IMR-90 (cell line): ENCODE measurements around the gene ZGLP1. TPM values are rescaled to one million over a fixed set of nuclear protein-coding genes. Genes with fewer than 3 reads are reported as not detected.

Source experiments
- ATAC-seq: fragments of 200-7000 bp; cut with Tn5 transposase; 2 replicates; pipeline ENCODE4 v1.9.1; 2020; ENCODE audit warnings: low read depth, mild to moderate bottlenecking, moderate library complexity
- BruUV-seq: library from RNA; stranded (reverse); fragments of 400-500 nt; replicated peaks from 2 replicates; lab custom pipeline; 2021; lab: Mats Ljungman, UMichigan
- CTCF ChIA-PET: fragments of 300-600 bp; formaldehyde crosslinking; extraction: SDS; loops from one replicate; lab custom pipeline; 2021; ENCODE audit warnings: antibody characterized with exemption; lab: Yijun Ruan, JAX
- POLR2A ChIA-PET: fragments of 300-600 bp; sonication (Branson Sonifier 250); formaldehyde crosslinking; loops from one replicate; lab custom pipeline; 2022; ENCODE audit warnings: antibody characterized with exemption; ENCODE audit not compliant: unreplicated experiment; lab: Charles Lee
- DNase-seq: peaks from one replicate; pipeline ENCODE4 v3.0.0; 2013
- H2AFZ ChIP-seq: replicated peaks from 2 replicates; pipeline ENCODE3; 2013; ENCODE audit warnings: low read length, mild to moderate bottlenecking; ENCODE audit not compliant: poor library complexity
- H2AK5ac ChIP-seq: 2 replicates; pipeline ENCODE4 v1.6.1; 2013; ENCODE audit warnings: low read depth, low read length, inconsistent platforms
- H2AK9ac ChIP-seq: replicated peaks from 2 replicates; pipeline ENCODE3; 2013; ENCODE audit warnings: mild to moderate bottlenecking, low read depth, low read length, moderate library complexity; ENCODE audit not compliant: poor library complexity
- H2BK120ac ChIP-seq: 2 replicates; pipeline ENCODE4 v1.6.1; 2013; ENCODE audit warnings: low read depth, low read length, inconsistent platforms
- H2BK15ac ChIP-seq: 3 replicates; pipeline ENCODE4 v1.6.1; 2013; ENCODE audit warnings: low read depth, low read length, inconsistent platforms
- H2BK20ac ChIP-seq: 2 replicates; pipeline ENCODE4 v1.6.1; 2013; ENCODE audit warnings: low read depth, mild to moderate bottlenecking, inconsistent platforms, low read length, moderate library complexity
- H2BK5ac ChIP-seq: 2 replicates; pipeline ENCODE4 v1.6.1; 2013; ENCODE audit warnings: mild to moderate bottlenecking, low read depth, low read length, inconsistent platforms; ENCODE audit not compliant: poor library complexity, severe bottlenecking
- H3K14ac ChIP-seq: replicated peaks from 2 replicates; pipeline ENCODE4 v1.6.1; 2013; ENCODE audit warnings: low read depth, low read length, inconsistent platforms
- H3K18ac ChIP-seq: 2 replicates; pipeline ENCODE4 v1.6.1; 2013; ENCODE audit warnings: low read depth, low read length, control low read depth
- H3K23ac ChIP-seq: 2 replicates; pipeline ENCODE4 v1.6.1; 2013; ENCODE audit warnings: low read depth, low read length, inconsistent platforms
- H3K27ac ChIP-seq: 2 replicates; pipeline ENCODE4 v1.5.1; 2013; ENCODE audit warnings: mild to moderate bottlenecking, control low read depth, low read length; ENCODE audit not compliant: insufficient read depth
- H3K27me3 ChIP-seq: 2 replicates; pipeline ENCODE4 v1.6.1; 2013; ENCODE audit warnings: low read length; ENCODE audit not compliant: control insufficient read depth, insufficient read depth
- H3K36me3 ChIP-seq: 2 replicates; pipeline ENCODE4 v1.6.1; 2013; ENCODE audit warnings: low read length, mixed read lengths; ENCODE audit not compliant: control insufficient read depth, insufficient read depth
- H3K4ac ChIP-seq: 2 replicates; pipeline ENCODE4 v1.6.1; 2013; ENCODE audit warnings: low read depth, low read length, inconsistent platforms
- H3K4me1 ChIP-seq: 2 replicates; pipeline ENCODE4 v1.6.1; 2013; ENCODE audit warnings: low read length, mixed read lengths; ENCODE audit not compliant: control insufficient read depth, insufficient read depth
- H3K4me2 ChIP-seq: 2 replicates; pipeline ENCODE4 v1.6.1; 2013; ENCODE audit warnings: low read depth, mild to moderate bottlenecking, control low read depth, low read length, moderate library complexity
- H3K4me3 ChIP-seq: 2 replicates; pipeline ENCODE4 v1.5.1; 2013; ENCODE audit warnings: low read depth, mild to moderate bottlenecking, control low read depth, low read length, moderate library complexity; ENCODE audit not compliant: insufficient read depth
- H3K56ac ChIP-seq: 2 replicates; pipeline ENCODE4 v1.6.1; 2013; ENCODE audit warnings: low read length, inconsistent platforms; ENCODE audit not compliant: insufficient read depth; ENCODE audit errors: extremely low read depth
- H3K79me1 ChIP-seq, 2 experiments: 2 replicates each; pipeline ENCODE4 v1.6.1; 2013; ENCODE audit warnings: low read length in 2 of 2, inconsistent platforms in 1 of 2, low read depth in 1 of 2
- H3K9ac ChIP-seq: 2 replicates; pipeline ENCODE4 v1.6.1; 2013; ENCODE audit warnings: low read depth, low read length, control low read depth
- H3K9me1 ChIP-seq: 2 replicates; pipeline ENCODE4 v1.6.1; 2013; ENCODE audit warnings: low read length, inconsistent platforms; ENCODE audit not compliant: insufficient read depth
- H3K9me3 ChIP-seq: 2 replicates; pipeline ENCODE4 v1.6.1; 2013; ENCODE audit warnings: low read length; ENCODE audit not compliant: control insufficient read depth, insufficient read depth
- H4K20me1 ChIP-seq: 2 replicates; pipeline ENCODE4 v1.6.1; 2013; ENCODE audit warnings: low read length, inconsistent platforms; ENCODE audit not compliant: insufficient read depth
- H4K5ac ChIP-seq: 2 replicates; pipeline ENCODE4 v1.6.1; 2013; ENCODE audit warnings: mild to moderate bottlenecking, low read depth, low read length, control low read depth
- H4K8ac ChIP-seq, 2 experiments: 2 replicates each; pipeline ENCODE4 v1.6.1; 2013; ENCODE audit warnings: low read depth in 2 of 2, low read length in 2 of 2, control low read depth in 1 of 2, inconsistent platforms in 1 of 2
- H4K91ac ChIP-seq: 2 replicates; pipeline ENCODE4 v1.6.1; 2013; ENCODE audit warnings: low read depth, low read length, inconsistent platforms; ENCODE audit not compliant: insufficient read depth
- BHLHE40 ChIP-seq: fragments of 150-350 bp; IDR thresholded peaks from 2 replicates; pipeline ENCODE4 v1.6.1; 2016; ENCODE audit warnings: mild to moderate bottlenecking, low read depth, low read length
- CEBPB ChIP-seq: IDR thresholded peaks from 2 replicates; pipeline ENCODE4 v1.6.1; 2012; ENCODE audit warnings: low read depth, low read length, improper control_type of control experiment
- CHD1 ChIP-seq: IDR thresholded peaks from 2 replicates; pipeline ENCODE4 v1.6.1; 2012; ENCODE audit warnings: low read depth, low read length, improper control_type of control experiment
- ELK1 ChIP-seq: fragments of 150-350 bp; IDR thresholded peaks from 2 replicates; pipeline ENCODE4 v1.6.1; 2016; ENCODE audit warnings: low read depth, mild to moderate bottlenecking, low read length, moderate library complexity, borderline replicate concordance
- FOS ChIP-seq: fragments of 150-350 bp; IDR thresholded peaks from 2 replicates; pipeline ENCODE4 v1.6.1; 2016; ENCODE audit warnings: low read depth, low read length
- MAFK ChIP-seq: IDR thresholded peaks from 2 replicates; pipeline ENCODE4 v1.6.1; 2012; ENCODE audit warnings: low read depth, low read length, improper control_type of control experiment
- MAZ ChIP-seq: IDR thresholded peaks from 2 replicates; pipeline ENCODE4 v1.6.1; 2012; ENCODE audit warnings: low read depth, mild to moderate bottlenecking, low read length, improper control_type of control experiment, moderate library complexity, borderline replicate concordance
- MXI1 ChIP-seq: IDR thresholded peaks from 2 replicates; pipeline ENCODE4 v1.6.1; 2012; ENCODE audit warnings: low read depth, mild to moderate bottlenecking, low read length, moderate library complexity, borderline replicate concordance
- NFE2L2 ChIP-seq: fragments of 150-350 bp; IDR thresholded peaks from 2 replicates; pipeline ENCODE4 v1.6.1; 2016; ENCODE audit warnings: low read depth, mild to moderate bottlenecking, low read length
- POLR2A ChIP-seq: IDR thresholded peaks from 2 replicates; pipeline ENCODE4 v1.6.1; 2012; ENCODE audit warnings: mild to moderate bottlenecking, low read depth, low read length
- RAD21 ChIP-seq: IDR thresholded peaks from 2 replicates; pipeline ENCODE4 v1.6.1; 2012; ENCODE audit warnings: low read length, improper control_type of control experiment
- RCOR1 ChIP-seq: IDR thresholded peaks from 2 replicates; pipeline ENCODE4 v1.6.1; 2012; ENCODE audit warnings: mild to moderate bottlenecking, low read length, improper control_type of control experiment; ENCODE audit not compliant: insufficient replicate concordance
- RFX5 ChIP-seq: IDR thresholded peaks from 2 replicates; pipeline ENCODE4 v1.8.0; 2012; ENCODE audit warnings: low read depth, mild to moderate bottlenecking, low read length, moderate library complexity
- SMC3 ChIP-seq: fragments of 150-350 bp; IDR thresholded peaks from 2 replicates; pipeline ENCODE4 v1.6.1; 2016; ENCODE audit warnings: low read depth, mild to moderate bottlenecking, antibody characterized with exemption, low read length, moderate library complexity
- WGBS, 2 experiments: methylation state at CpG; one replicate each; pipeline versions ENCODE4 v1.1.5 to v1.1.7; 2013; ENCODE audit warnings: missing lambda C conversion rate in 2 of 2; ENCODE audit not compliant: insufficient read length in 1 of 2; ENCODE audit errors: extremely low coverage in 2 of 2; 5-methylcytosine and 5-hydroxymethylcytosine counted together
- dilution Hi-C: fragments of 300-500 bp; cut with HindIII; formaldehyde crosslinking; loops from one replicate; pipeline ENCODE4 v1.14.3; 2018; ENCODE audit warnings: low sequenced_read_pairs; ENCODE audit not compliant: unreplicated experiment
- in situ Hi-C: fragments of 300-500 bp; cut with MboI; formaldehyde crosslinking; loops from 3 replicates; pipeline ENCODE4 v1.14.3; 2019; ENCODE audit warnings: low sequenced_read_pairs, inconsistent platforms, mixed read lengths
- intact Hi-C: fragments of 100-400 bp; cut with micrococcal nuclease; formaldehyde crosslinking; loops from 2 replicates; pipeline ENCODE4 v1.10.0; 2022
- polyA plus RNA-seq, 3 experiments: library from polyadenylated mRNA; depleted of rRNA; stranded (reverse); fragments of >200 nt; gene quantifications; 2 replicates each; pipeline ENCODE4 v1.2.3, GENCODE V29; 2012; ENCODE audit warnings: low replicate concordance in 1 of 3
- total RNA-seq: library from RNA; depleted of rRNA; stranded (reverse); fragments of >200 nt; gene quantifications from 2 replicates; pipeline ENCODE4 v1.2.3, GENCODE V29; 2012
- TF ChIP-seq, protein P1 (sequence below): fragments of 150-350 bp; IDR thresholded peaks from 2 replicates; pipeline ENCODE4 v1.6.1; 2017; ENCODE audit warnings: mild to moderate bottlenecking, antibody characterized with exemption, low read length, low read depth
- TF ChIP-seq, protein P2 (sequence below): conservative IDR thresholded peaks from 2 replicates; pipeline ENCODE4 v1.5.1; 2012; ENCODE audit warnings: mild to moderate bottlenecking, low read depth, low read length, improper control_type of control experiment

ZGLP1 gene
- total and polyA plus RNA-seq, 2 of the 4 experiments (the other 2 are of a cell fraction): 0.54 to 3.1 TPM

DNA sequence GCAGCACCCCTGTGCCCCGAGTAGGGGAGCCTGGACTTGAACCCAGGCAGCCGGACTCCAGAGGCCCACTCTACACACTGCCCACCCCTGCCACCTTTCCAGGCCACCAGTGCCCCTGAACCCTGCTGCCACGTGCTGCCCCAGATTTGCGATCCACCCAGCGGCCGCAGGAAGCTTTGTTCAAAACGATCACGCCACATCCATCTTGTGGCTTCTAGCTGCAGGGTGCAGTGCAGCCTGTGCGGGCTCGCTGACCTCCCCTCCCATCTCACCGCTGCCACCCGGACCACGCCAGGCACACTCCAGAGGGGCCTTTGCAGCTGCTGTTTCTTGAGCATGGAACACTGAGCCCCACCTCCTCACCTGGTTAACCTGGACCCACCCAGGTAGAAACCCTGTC is 19.9 kb upstream of the ZGLP1 start:
- no peak overlapping the region for H3K27ac ChIP-seq
- no peak overlapping the region for H2AFZ ChIP-seq
- no peak overlapping the region for H2BK5ac ChIP-seq
- H3K4me2 ChIP-seq: no peak overlapping the region
- H2AK9ac ChIP-seq: no peak overlapping the region
- H3K9me3 ChIP-seq: no peaks in the 10 kb centered on the region
- H3K79me1 ChIP-seq: peaks cover 25 to 61% of the 10 kb centered on the region in 2 experiments
- no peak for TF ChIP-seq RCOR1
- TF ChIP-seq MXI1: no peak
- no peak for TF ChIP-seq CEBPB
- no peak for TF ChIP-seq BHLHE40
- TF ChIP-seq FOS: no peak
- TF ChIP-seq MAZ: no peak
- TF ChIP-seq, protein P1, sequence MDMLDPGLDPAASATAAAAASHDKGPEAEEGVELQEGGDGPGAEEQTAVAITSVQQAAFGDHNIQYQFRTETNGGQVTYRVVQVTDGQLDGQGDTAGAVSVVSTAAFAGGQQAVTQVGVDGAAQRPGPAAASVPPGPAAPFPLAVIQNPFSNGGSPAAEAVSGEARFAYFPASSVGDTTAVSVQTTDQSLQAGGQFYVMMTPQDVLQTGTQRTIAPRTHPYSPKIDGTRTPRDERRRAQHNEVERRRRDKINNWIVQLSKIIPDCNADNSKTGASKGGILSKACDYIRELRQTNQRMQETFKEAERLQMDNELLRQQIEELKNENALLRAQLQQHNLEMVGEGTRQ: no peak
- TF ChIP-seq SMC3: no peak
- TF ChIP-seq CHD1: no peak
- TF ChIP-seq ELK1: no peak
- no peak for TF ChIP-seq RAD21
- no peak for TF ChIP-seq POLR2A
- TF ChIP-seq, protein P2, sequence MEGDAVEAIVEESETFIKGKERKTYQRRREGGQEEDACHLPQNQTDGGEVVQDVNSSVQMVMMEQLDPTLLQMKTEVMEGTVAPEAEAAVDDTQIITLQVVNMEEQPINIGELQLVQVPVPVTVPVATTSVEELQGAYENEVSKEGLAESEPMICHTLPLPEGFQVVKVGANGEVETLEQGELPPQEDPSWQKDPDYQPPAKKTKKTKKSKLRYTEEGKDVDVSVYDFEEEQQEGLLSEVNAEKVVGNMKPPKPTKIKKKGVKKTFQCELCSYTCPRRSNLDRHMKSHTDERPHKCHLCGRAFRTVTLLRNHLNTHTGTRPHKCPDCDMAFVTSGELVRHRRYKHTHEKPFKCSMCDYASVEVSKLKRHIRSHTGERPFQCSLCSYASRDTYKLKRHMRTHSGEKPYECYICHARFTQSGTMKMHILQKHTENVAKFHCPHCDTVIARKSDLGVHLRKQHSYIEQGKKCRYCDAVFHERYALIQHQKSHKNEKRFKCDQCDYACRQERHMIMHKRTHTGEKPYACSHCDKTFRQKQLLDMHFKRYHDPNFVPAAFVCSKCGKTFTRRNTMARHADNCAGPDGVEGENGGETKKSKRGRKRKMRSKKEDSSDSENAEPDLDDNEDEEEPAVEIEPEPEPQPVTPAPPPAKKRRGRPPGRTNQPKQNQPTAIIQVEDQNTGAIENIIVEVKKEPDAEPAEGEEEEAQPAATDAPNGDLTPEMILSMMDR: no peak
- no peak for TF ChIP-seq MAFK
- TF ChIP-seq NFE2L2: no peak
- no peak for TF ChIP-seq RFX5
- no peak overlapping the region for H3K56ac ChIP-seq
- no peak overlapping the region for H3K14ac ChIP-seq
- no peak for DNase-seq
- no peaks in the 10 kb centered on the region; the same call in 1 of the 2 replicates for H3K9me1 ChIP-seq
- H3K18ac ChIP-seq: no peak overlapping the region
- H4K91ac ChIP-seq: no peak overlapping the region
- no peak overlapping the region for H4K8ac ChIP-seq
- POLR2A ChIA-PET: no interaction called here
- no peak overlapping the region for H2AK5ac ChIP-seq
- WGBS, 2 experiments: 95% methylated on average over 11 of the region's 13 CpGs; no CpG with 5 or more reads in 1 of the 2 experiments
- H2BK120ac ChIP-seq: no peak overlapping the region
- no peak overlapping the region for H3K4ac ChIP-seq
- H3K9ac ChIP-seq: no peak overlapping the region
- no peak overlapping the region for H4K5ac ChIP-seq
- ATAC-seq: no peak
- no peak overlapping the region for H3K4me3 ChIP-seq
- dilution Hi-C loops (no loop called here), intact Hi-C loops (no loop called here), in situ Hi-C loops (no loop called here)
- H3K27me3 ChIP-seq: no peaks in the 10 kb centered on the region
- BruUV-seq: no TSS peak
- no peak overlapping the region for H3K23ac ChIP-seq
- no peak overlapping the region for H2BK20ac ChIP-seq
- H4K20me1 ChIP-seq: peaks cover 26% of the 10 kb centered on the region
- H3K4me1 ChIP-seq: peaks cover 5% of the 10 kb centered on the region; the same call in 1 of the 2 replicates
- CTCF ChIA-PET: no interaction called here
- H3K36me3 ChIP-seq: peaks cover 51% of the 10 kb centered on the region
- no peak overlapping the region for H2BK15ac ChIP-seq
